Hematopoietic multipotent progenitor cell (in vitro differentiated cells): ENCODE measurements around the gene SLC22A9. TPM values are rescaled to one million over a fixed set of nuclear protein-coding genes. Genes with fewer than 3 reads are reported as not detected.
"Not testable (repeated sequence)": the region's sequence is repeated elsewhere in the genome, so short reads cannot be mapped to it uniquely, and the experiment has no call there.

Source experiments
- DNase-seq, 3 donors: peaks; one replicate each; pipeline ENCODE4 v3.0.0-alpha.2; 2011 to 2015; ENCODE audit warnings: low read depth in 2 of 3, low spot score in 2 of 3
- total RNA-seq: library from RNA; depleted of rRNA; stranded (reverse); fragments of >200 nt; gene quantifications from one replicate; pipeline ENCODE4 v1.2.3, GENCODE V29; 2012

Gene SLC22A9
- not detected for total RNA-seq

GRCh38 chr11:63369165-63369970, at the start of gene SLC22A9:
TSS of gene SLC22A9 (plus strand) at chr11:63369785. CDS start at chr11:63370057, 272 bp downstream.
- DNase-seq = no peak

DNA sequence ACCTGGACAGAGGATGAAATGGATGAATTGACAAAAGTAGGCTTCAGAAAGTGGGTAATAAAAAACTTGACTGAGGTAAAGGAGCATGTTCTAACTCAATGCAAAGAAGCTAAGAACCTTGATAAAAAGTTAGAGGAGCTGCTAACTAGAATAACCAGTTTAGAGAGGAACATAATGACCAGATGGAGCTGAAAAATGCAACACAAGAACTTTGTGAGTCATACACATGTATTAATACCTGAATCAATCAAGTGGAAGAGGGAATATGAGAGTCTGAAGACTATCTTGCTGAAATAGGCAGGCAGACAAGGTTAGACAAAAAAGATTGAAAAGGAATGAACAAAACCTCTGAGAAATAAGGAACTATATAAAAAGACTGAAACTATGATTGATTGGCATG, 47.9 kb upstream of the SLC22A9 start:
- DNase-seq = no peak

DNA sequence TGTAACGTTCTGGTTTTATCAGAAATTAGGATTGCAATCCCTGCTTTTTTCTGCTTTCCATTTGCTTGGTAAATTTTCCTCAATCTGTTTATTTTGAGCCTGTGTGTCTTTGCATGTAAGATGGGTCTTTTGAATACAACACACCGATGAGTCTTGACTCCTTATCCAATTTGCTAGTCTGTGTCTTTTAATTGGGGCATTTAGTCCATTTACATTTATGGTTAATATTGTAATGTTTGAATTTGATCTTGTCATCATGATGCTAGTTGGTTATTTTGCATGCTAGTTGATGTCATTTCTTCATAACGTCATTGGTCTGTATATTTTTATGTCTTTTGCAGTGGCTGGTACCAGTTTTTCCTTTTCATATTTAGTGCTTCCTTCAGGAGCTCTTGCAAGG, 34.5 kb upstream of the SLC22A9 start:
- DNase-seq = not testable (repeated sequence)

DNA sequence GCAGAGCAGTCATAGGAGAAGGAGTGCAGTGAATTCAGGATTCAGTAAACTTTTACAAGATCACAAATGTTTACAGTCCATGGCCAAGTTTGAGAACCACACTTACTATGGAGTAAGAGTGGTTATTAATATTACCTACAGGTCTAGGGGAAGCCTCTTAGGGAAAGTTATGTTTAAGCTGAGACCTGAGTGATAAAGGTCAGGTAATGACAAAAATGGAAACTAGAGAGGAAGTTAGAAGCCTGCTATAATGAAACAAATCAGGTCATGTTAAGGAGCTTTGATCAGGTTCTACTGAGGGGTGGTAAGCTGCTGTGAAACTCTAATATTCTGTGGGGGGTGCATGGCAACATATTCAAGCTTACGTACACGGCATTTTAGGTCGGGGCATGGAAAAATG, 32.5 kb upstream of the SLC22A9 start:
- DNase-seq = no peak

GRCh38 chr11:63343130-63343529, 26.5 kb upstream of the SLC22A9 start:
- DNase-seq = no peak

GRCh38 chr11:63352144-63352543, 17.4 kb upstream of the SLC22A9 start:
- DNase-seq = no peak

- DNase-seq = no peak
Measured at GRCh38 chr11:63362196-63362793, 7.3 kb upstream of the SLC22A9 start.

DNA sequence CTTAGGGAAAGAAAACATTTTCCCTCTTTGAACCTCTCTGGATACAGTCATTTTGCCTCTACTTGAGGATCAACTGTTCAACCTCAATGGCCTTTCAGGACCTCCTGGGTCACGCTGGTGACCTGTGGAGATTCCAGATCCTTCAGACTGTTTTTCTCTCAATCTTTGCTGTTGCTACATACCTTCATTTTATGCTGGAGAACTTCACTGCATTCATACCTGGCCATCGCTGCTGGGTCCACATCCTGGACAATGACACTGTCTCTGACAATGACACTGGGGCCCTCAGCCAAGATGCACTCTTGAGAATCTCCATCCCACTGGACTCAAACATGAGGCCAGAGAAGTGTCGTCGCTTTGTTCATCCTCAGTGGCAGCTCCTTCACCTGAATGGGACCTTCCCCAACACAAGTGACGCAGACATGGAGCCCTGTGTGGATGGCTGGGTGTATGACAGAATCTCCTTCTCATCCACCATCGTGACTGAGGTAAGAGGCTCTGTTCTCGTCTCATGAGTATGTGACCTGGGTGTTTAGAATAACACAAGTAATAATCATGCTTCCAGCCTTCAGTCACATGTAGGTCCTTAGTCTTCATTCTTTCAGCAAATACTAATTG, 495 bp downstream of the SLC22A9 start:
- no peak for DNase-seq

GRCh38 chr11:63371396-63371795, 1.8 kb downstream of the SLC22A9 start:
- DNase-seq = no peak

DNA sequence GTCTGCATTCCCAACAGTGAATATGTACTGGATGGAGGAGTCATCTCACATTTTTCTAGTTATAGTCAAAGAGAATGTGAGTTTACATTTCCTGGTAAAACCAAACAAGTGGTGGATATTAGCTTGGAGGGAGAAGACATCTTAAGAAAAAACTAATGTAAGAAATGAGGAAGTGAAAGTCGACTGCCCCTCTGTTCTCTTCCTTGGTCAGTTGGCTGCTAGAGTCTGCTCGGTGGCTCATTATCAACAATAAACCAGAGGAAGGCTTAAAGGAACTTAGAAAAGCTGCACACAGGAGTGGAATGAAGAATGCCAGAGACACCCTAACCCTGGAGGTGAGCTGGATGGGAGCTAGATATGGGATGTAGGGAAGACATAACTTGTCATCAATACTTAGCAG, 5.8 kb downstream of the SLC22A9 start:
- peak in 2 of 3 donors; percentile 1 to 14 for DNase-seq

DNA sequence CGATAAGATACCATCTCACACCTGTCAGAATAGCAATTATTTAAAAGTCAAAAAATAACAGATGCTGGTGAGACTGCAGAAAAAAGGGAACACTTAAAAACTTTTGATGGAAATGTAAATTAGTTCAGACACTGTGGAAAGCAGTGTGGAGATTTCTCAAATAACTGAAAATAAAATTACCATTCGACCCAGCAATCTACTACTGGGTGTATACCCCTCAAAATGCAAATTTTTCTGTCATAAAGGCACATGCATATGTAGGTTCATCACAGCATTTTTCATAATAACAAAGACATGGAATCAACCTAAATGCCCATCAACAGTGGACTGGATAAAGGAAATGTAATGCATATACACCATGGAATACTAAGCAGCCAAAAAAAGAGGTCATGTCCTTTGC, 10.5 kb downstream of the SLC22A9 start:
- no peak for DNase-seq

- no peak for DNase-seq
Measured at GRCh38 chr11:63395697-63396096, 26.1 kb downstream of the SLC22A9 start.

DNA sequence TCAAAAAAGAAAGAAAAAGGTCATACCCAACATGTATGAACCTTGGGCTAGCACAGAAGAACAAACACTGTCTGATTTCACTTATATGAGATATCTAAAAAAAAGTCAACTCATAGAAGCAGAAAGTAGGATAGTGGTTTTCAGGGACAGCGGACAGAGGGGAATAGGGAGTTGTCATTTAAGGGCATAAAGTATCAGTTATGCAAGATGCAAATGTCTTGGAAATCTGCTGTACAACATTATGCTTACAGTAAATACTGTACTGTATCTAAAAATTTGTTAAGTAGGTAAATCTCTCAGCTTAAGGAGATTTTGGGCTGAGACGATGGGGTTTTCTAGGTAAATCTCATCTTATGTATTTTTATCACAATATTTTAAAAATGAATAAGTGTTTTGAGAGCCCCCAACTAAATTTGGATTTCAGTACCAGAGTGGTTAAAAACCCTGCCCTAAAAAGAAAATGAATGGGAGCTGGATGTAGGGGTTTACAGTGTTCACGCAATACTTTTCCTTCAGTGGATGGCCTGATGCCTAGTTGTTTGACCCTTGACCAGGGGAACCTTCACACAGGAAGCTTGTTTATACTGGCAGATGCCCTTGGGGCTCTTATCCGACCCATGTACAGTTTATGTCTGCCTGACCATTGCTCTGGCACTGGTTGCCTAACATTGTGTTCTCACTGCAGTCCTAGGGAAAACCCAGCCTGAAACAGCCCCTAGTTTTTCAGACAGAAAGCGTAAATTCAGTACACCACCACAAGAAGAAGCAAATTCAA, 34.8 kb downstream of the SLC22A9 start:
- DNase-seq = no peak

GRCh38 chr11:63405114-63405513, 35.5 kb downstream of the SLC22A9 start:
- DNase-seq = no peak

- DNase-seq = no peak
Measured at GRCh38 chr11:63406458-63406857, 36.9 kb downstream of the SLC22A9 start.

- no peak for DNase-seq
Measured at GRCh38 chr11:63417174-63417852, 47.7 kb downstream of the SLC22A9 start.

DNA sequence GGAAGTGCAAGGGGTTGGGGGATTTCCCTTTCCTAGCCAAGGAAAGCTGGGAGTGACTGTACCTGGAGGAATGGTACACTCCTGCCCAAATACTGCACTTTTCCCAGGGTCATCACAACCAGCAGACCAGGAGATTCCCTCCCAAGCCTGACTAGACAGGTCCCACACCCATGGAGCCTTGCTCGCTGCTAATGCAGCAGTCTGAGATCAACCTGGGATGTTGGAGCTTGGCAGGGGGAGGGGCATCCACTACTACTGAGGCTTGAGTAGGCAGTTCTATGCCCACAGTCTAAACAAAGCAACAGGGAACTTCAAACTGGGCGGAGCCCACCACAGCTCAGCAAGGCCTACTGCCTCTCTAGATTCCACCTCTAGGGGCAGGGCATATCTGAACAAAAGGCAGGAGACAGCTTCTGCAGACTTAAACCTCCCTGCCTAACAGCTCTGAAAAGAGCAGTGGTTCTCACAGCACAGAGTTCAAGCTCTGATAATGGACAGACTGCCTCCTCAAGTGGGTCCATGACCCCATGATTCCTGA, 58.5 kb downstream of the SLC22A9 start:
- no peak for DNase-seq

- DNase-seq = not testable (repeated sequence)
Measured at GRCh38 chr11:63430731-63431130, 61.1 kb downstream of the SLC22A9 start.

DNA sequence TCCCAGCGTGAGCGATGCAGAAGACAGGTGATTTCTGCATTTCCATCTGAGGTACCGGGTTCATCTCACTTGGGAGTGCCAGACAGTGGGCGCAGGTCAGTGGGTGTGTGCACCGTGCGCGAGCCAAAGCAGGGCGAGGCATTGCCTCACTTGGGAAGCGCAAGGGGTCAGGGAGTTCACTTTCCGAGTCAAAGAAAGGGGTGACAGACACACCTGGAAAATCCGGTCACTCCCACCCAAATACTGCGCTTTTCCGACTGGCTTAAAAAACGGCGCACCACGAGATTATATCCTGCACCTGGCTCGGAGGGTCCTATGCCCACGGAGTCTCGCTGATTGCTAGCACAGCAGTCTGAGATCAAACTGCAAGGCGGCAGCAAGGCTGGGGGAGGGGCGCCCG, 65.8 kb downstream of the SLC22A9 start:
- not testable (repeated sequence) for DNase-seq

DNA sequence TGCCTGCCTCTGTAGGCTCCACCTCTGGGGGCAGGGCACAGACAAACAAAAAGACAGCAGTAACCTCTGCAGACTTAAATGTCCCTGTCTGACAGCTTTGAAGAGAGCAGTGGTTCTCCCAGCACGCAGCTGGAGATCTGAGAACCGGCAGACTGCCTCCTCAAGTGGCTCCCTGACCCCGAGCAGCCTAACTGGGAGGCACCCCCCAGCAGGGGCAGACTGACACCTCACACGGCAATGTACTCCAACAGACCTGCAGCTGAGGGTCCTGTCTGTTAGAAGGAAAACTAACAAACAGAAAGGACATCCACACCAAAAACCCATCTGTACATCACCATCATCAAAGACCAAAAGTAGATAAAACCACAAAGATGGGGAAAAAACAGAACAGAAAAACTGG, 66.2 kb downstream of the SLC22A9 start:
- not testable (repeated sequence) for DNase-seq
